Measurements from ENCODE around the gene ATP5MK.

ATP5MK gene

DNA sequence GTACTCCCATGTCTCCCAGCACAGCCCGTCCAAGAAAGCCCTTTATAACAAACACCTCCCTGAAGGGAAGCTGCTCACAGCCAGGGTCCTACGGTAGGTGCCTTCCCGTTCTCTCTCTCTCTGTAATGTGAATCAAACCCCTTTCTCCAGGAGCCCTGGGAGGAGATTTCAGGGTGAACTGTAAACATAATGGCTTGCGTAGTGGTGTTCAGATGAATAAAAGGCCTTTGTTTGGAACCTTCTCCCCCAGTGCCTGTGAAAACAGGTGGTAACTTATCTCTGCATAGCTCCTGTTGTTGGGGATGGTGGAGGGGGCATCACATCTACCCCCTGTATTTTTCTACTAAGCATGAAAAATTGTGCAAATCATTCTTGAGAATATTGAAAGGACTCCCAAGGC lies 43.5 kb upstream of the ATP5MK start:
- ChIA-PET CTCF (no interaction called here), POLR2A (no interaction called here)
- no peak overlapping the region for H3K4me3 ChIP-seq (ENCODE audit: low read depth, low read length)
- no peaks in the 10 kb centered on the region for H3K9me3 ChIP-seq (ENCODE audit: control insufficient read depth, insufficient read depth, low read depth, low read length)
- TF ChIP-seq ZNF621 (tag by site-specific recombination; IDR thresholded peaks at IDR 0.05) (no peak), ZNF571 (tag by site-specific recombination; IDR thresholded peaks at IDR 0.05) (no peak), TCF7L2 (IDR thresholded peaks at IDR 0.05; ENCODE audit: borderline replicate concordance, low read depth, low read length) (no peak), IKZF3 (tag by site-specific recombination; IDR thresholded peaks at IDR 0.05) (no peak), OSR2 (tag by site-specific recombination; IDR thresholded peaks at IDR 0.05) (no peak), ZSCAN23 (tag by site-specific recombination; IDR thresholded peaks at IDR 0.05) (no peak), ZNF133 (tag by site-specific recombination; IDR thresholded peaks at IDR 0.05) (no peak), ZNF132 (tag by site-specific recombination; IDR thresholded peaks at IDR 0.05; ENCODE audit: borderline replicate concordance) (no peak), ZNF544 (tag by site-specific recombination; IDR thresholded peaks at IDR 0.05) (no peak)
- H3K27ac ChIP-seq (ENCODE audit: extremely low read depth, low read depth, low read length): no peak overlapping the region
- peaks cover 37 to 90% of the 10 kb centered on the region in 2 experiments; a peak in 2 of 3 replicates for H3K36me3 ChIP-seq (ENCODE audit: control insufficient read depth in 2 of 2, insufficient read depth in 1 of 2, low read length in 2 of 2)
- no peaks in the 10 kb centered on the region for H3K4me1 ChIP-seq (ENCODE audit: control insufficient read depth, insufficient read depth, low read length)

DNA sequence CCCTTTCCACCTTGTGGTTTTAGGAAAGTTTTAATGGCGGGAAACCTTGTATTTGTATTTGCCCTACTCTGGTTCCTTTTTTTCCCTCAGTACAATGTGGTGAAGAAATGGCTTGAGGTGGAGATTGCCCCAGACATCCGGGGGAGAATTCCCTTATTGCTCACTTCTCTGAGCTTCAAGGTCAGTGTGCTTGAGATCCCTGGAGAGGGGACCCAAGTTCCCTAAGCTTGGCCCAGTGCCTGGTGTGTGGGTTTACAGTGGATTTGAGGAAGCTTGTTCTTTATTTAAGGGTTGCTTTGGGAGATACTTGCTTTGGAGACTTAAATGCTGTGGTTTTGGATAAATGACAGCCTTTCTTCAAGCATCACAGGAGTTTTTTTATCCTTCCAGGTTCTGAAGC lies 37.6 kb upstream of the ATP5MK start:
- Histone ChIP-seq H3K4me3 (ENCODE audit: low read depth, low read length) (no peak overlapping the region), H3K4me1 (ENCODE audit: control insufficient read depth, insufficient read depth, low read length) (no peaks in the 10 kb centered on the region), H3K9me3 (ENCODE audit: control insufficient read depth, insufficient read depth, low read depth, low read length) (no peaks in the 10 kb centered on the region), H3K36me3 (ENCODE audit: control insufficient read depth in 2 of 2, insufficient read depth in 1 of 2, low read length in 2 of 2) (peaks cover 52 to 90% of the 10 kb centered on the region in 2 experiments), H3K27ac (ENCODE audit: extremely low read depth, low read depth, low read length) (no peak overlapping the region)
- POLR2A ChIA-PET: no interaction called here
- TF ChIP-seq GLIS2 (tag by site-specific recombination; IDR thresholded peaks at IDR 0.05) (no peak), YY2 (tag by site-specific recombination; IDR thresholded peaks at IDR 0.05) (no peak), ZNF629 (tag by site-specific recombination; IDR thresholded peaks at IDR 0.05) (no peak), KLF16 (tag by site-specific recombination; IDR thresholded peaks at IDR 0.05) (no peak), PRDM1 (tag by site-specific recombination; IDR thresholded peaks at IDR 0.05) (no peak), ZNF747 (tag by site-specific recombination; IDR thresholded peaks at IDR 0.05) (no peak), ZBTB8A (tag by site-specific recombination; IDR thresholded peaks at IDR 0.05) (no peak), ZNF549 (tag by site-specific recombination; IDR thresholded peaks at IDR 0.05) (no peak), ZSCAN16 (tag by site-specific recombination; IDR thresholded peaks at IDR 0.05) (no peak), MEIS1 (CRISPR knock-in tag; IDR thresholded peaks at IDR 0.05; ENCODE audit: borderline replicate concordance) (no peak), ZNF792 (tag by site-specific recombination; IDR thresholded peaks at IDR 0.05) (no peak), SP3 (tag by site-specific recombination; IDR thresholded peaks at IDR 0.05) (no peak), ZBTB1 (tag by site-specific recombination; IDR thresholded peaks at IDR 0.05) (no peak), ZNF416 (tag by site-specific recombination; IDR thresholded peaks at IDR 0.05) (no peak), IKZF3 (tag by site-specific recombination; IDR thresholded peaks at IDR 0.05) (no peak), ZNF777 (tag by site-specific recombination; IDR thresholded peaks at IDR 0.05; ENCODE audit: borderline replicate concordance) (no peak)
- TF ChIP-seq, protein P1, sequence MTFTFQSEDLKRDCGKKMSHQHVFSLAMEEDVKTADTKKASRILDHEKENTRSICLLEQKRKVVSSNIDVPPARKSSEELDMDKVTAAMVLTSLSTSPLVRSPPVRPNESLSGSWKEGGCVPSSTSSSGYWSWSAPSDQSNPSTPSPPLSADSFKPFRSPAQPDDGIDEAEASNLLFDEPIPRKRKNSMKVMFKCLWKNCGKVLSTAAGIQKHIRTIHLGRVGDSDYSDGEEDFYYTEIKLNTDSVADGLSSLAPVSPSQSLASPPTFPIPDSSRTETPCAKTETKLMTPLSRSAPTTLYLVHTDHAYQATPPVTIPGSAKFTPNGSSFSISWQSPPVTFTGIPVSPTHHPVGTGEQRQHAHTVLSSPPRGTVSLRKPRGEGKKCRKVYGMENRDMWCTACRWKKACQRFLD (tag by site-specific recombination; IDR thresholded peaks at IDR 0.05): no peak
- TF ChIP-seq, protein P2, sequence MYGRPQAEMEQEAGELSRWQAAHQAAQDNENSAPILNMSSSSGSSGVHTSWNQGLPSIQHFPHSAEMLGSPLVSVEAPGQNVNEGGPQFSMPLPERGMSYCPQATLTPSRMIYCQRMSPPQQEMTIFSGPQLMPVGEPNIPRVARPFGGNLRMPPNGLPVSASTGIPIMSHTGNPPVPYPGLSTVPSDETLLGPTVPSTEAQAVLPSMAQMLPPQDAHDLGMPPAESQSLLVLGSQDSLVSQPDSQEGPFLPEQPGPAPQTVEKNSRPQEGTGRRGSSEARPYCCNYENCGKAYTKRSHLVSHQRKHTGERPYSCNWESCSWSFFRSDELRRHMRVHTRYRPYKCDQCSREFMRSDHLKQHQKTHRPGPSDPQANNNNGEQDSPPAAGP (tag by site-specific recombination; IDR thresholded peaks at IDR 0.05): no peak
- TF ChIP-seq, protein P3, sequence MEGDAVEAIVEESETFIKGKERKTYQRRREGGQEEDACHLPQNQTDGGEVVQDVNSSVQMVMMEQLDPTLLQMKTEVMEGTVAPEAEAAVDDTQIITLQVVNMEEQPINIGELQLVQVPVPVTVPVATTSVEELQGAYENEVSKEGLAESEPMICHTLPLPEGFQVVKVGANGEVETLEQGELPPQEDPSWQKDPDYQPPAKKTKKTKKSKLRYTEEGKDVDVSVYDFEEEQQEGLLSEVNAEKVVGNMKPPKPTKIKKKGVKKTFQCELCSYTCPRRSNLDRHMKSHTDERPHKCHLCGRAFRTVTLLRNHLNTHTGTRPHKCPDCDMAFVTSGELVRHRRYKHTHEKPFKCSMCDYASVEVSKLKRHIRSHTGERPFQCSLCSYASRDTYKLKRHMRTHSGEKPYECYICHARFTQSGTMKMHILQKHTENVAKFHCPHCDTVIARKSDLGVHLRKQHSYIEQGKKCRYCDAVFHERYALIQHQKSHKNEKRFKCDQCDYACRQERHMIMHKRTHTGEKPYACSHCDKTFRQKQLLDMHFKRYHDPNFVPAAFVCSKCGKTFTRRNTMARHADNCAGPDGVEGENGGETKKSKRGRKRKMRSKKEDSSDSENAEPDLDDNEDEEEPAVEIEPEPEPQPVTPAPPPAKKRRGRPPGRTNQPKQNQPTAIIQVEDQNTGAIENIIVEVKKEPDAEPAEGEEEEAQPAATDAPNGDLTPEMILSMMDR (tag by site-specific recombination; IDR thresholded peaks at IDR 0.05): no peak
- TF ChIP-seq, protein P4, sequence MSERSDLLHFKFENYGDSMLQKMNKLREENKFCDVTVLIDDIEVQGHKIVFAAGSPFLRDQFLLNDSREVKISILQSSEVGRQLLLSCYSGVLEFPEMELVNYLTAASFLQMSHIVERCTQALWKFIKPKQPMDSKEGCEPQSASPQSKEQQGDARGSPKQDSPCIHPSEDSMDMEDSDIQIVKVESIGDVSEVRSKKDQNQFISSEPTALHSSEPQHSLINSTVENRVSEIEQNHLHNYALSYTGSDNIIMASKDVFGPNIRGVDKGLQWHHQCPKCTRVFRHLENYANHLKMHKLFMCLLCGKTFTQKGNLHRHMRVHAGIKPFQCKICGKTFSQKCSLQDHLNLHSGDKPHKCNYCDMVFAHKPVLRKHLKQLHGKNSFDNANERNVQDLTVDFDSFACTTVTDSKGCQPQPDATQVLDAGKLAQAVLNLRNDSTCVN (tag by site-specific recombination; optimal IDR thresholded peaks at IDR 0.05): no peak
- CTCF ChIA-PET: interaction anchor here (0.7 to 1.3 kb wide), 4 partner anchors 18 to 76 kb away, joined by 3 to 6 read pairs (median 4); no protein-coding TSS in a partner anchor

Measured in HEK293 (cell line).